Erythroblast (primary cell): ENCODE data around the gene PITX2.

Source experiments
- GATA1 ChIP-seq: IDR thresholded peaks from 2 replicates; pipeline ENCODE4 v1.6.1; 2011; ENCODE audit warnings: low read depth, mild to moderate bottlenecking, control low read depth, low read length, moderate library complexity
- POLR2A ChIP-seq: IDR thresholded peaks from 2 replicates; pipeline ENCODE4 v1.6.1; 2011; ENCODE audit warnings: mild to moderate bottlenecking, low read length

DNA sequence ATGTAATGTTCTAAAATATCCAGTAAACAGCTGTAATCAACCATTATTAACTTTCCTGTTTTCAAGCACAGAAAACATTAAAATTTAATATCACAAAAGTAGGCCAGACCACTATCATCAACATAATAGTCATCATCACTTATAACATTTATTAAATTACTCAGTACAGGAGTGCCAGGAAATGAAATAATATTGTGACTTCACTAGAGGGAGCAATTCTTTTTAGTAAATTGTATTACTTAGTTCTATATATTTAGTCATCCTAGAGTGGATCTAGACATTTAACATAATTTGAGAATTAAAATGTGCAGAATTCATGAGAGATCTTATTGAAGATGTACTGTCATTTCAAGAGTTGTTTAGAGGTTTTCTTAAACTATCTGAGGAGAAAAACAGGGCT is 33.6 kb downstream of the PITX2 start:
- no peak for TF ChIP-seq POLR2A
- no peak for TF ChIP-seq GATA1
